HEK293 (cell line): ENCODE measurements around the gene SPATA6L.

Experiments
- CTCF ChIA-PET: fragments of 350-600 bp; formaldehyde crosslinking; extraction: SDS; loops from one replicate; lab custom pipeline; 2021; ENCODE audit warnings: antibody characterized with exemption; lab: Yijun Ruan, JAX
- POLR2A ChIA-PET: fragments of 300-600 bp; formaldehyde crosslinking; extraction: SDS; loops from one replicate; lab custom pipeline; 2020; ENCODE audit warnings: antibody characterized with exemption, inconsistent platforms; lab: Yijun Ruan, JAX
- H3K27ac ChIP-seq: fragments of 200-500 bp; sonication (Bioruptor generic); 2 replicates; pipeline ENCODE4 v1.5.1; 2014; ENCODE audit warnings: low read depth, low read length, control low read depth, inconsistent platforms; ENCODE audit errors: extremely low read depth
- H3K36me3 ChIP-seq, 2 experiments: fragments of 200-500 bp in 1 of 2; sonication (Bioruptor generic) in 1 of 2; 1 replicate in 1 of 2; 2 replicates in 1 of 2; pipeline ENCODE4 v1.5.1; 2014 to 2017; ENCODE audit warnings: inconsistent platforms in 2 of 2, low read length in 2 of 2; ENCODE audit not compliant: control insufficient read depth in 2 of 2, insufficient read depth in 1 of 2
- H3K4me1 ChIP-seq: fragments of 200-500 bp; sonication (Bioruptor generic); 2 replicates; pipeline ENCODE4 v1.5.1; 2014; ENCODE audit warnings: mild to moderate bottlenecking, low read length, inconsistent platforms; ENCODE audit not compliant: control insufficient read depth, insufficient read depth
- H3K4me3 ChIP-seq: 2 replicates; pipeline ENCODE4 v1.5.1; 2011; ENCODE audit warnings: low read depth, mild to moderate bottlenecking, control low read depth, low read length, moderate library complexity
- H3K9me3 ChIP-seq: fragments of 200-500 bp; sonication (Bioruptor generic); 2 replicates; pipeline ENCODE4 v1.5.1; 2014; ENCODE audit warnings: low read depth, low read length, inconsistent platforms; ENCODE audit not compliant: control insufficient read depth, insufficient read depth
- CTCF ChIP-seq: fragments of 450-650 bp; formaldehyde crosslinking; IDR thresholded peaks from 2 replicates; pipeline ENCODE4 v1.5.1; 2016; ENCODE audit warnings: missing biosample characterization, missing genetic modification characterization
- OVOL3 ChIP-seq: fragments of 450-650 bp; formaldehyde crosslinking; IDR thresholded peaks from 2 replicates; pipeline ENCODE4 v1.5.1; 2016; ENCODE audit warnings: missing biosample characterization, missing genetic modification characterization
- SP3 ChIP-seq: fragments of 450-650 bp; formaldehyde crosslinking; IDR thresholded peaks from 2 replicates; pipeline ENCODE4 v1.5.1; 2016; ENCODE audit warnings: missing biosample characterization, missing genetic modification characterization
- ZNF157 ChIP-seq: fragments of 450-650 bp; formaldehyde crosslinking; IDR thresholded peaks from 2 replicates; pipeline ENCODE4 v1.5.1; 2016; ENCODE audit warnings: missing biosample characterization, missing genetic modification characterization
- ZNF426 ChIP-seq: fragments of 450-650 bp; formaldehyde crosslinking; IDR thresholded peaks from 2 replicates; pipeline ENCODE4 v1.5.1; 2017; ENCODE audit warnings: missing biosample characterization, missing genetic modification characterization, mild to moderate bottlenecking, inconsistent platforms, moderate library complexity
- ZNF48 ChIP-seq: fragments of 450-650 bp; formaldehyde crosslinking; IDR thresholded peaks from 2 replicates; pipeline ENCODE4 v1.5.1; 2016; ENCODE audit warnings: missing biosample characterization, missing genetic modification characterization
- ZNF518A ChIP-seq: fragments of 450-650 bp; formaldehyde crosslinking; conservative IDR thresholded peaks from 2 replicates; pipeline ENCODE4 v1.5.1; 2016; ENCODE audit warnings: low read depth, missing biosample characterization, missing genetic modification characterization
- ZNF629 ChIP-seq: fragments of 450-650 bp; formaldehyde crosslinking; IDR thresholded peaks from 2 replicates; pipeline ENCODE4 v1.5.1; 2017; ENCODE audit warnings: missing biosample characterization, missing genetic modification characterization
- ZNF654 ChIP-seq: fragments of 450-650 bp; formaldehyde crosslinking; IDR thresholded peaks from 2 replicates; pipeline ENCODE4 v1.5.1; 2016; ENCODE audit warnings: low read depth, missing biosample characterization, missing genetic modification characterization
- TF ChIP-seq, protein P1 (sequence below): fragments of 450-650 bp; IDR thresholded peaks from 2 replicates; pipeline ENCODE4 v1.5.1; 2018; ENCODE audit warnings: missing biosample characterization, mild to moderate bottlenecking, missing genetic modification characterization
- TF ChIP-seq, protein P2 (sequence below): fragments of 450-650 bp; formaldehyde crosslinking; IDR thresholded peaks from 2 replicates; pipeline ENCODE4 v1.5.1; 2016; ENCODE audit warnings: missing biosample characterization, missing genetic modification characterization, borderline replicate concordance

The SPATA6L gene

DNA sequence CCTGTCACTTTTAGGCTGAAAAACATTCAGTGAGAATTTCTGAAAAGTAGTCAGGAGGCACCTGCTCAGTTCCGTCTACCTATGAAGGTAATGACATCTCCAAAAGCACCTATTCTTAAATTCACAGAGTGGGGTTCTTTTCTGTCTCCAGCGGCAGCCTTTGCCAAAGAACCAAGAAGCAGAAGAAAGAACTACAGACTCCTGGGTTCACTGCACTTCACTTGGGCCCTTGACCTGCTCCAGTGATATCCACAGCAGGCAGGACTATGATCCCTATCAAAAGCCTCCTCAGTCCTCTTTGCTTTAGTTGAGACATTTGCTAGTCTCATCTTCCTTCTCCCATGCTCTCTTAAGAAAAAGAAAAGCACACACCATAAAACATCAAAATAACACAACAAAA is 23.9 kb downstream of the SPATA6L start (continued):
- TF ChIP-seq SP3 (tag by site-specific recombination) (no peak), OVOL3 (tag by site-specific recombination) (no peak)

DNA sequence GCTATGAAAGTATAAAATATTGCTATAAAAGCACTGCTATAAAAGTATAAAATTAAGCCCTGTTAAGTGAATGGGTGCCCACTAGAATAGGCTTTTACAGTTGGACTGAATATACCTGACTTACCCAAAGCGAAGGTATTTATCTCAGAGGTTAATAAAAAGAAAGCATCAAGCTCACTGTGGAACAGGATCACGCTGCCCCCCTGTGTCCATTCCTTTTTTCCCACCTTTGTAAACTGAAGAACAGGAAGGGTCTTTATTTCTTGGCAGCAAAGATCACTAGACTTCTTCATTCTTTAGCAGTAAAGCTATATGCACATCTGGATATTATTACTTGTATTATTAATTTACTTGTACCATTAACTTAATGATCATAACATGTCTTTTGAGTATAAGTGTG is 26.3 kb downstream of the SPATA6L start:
- no peaks in the 10 kb centered on the region; the same call in 1 of the 2 replicates for H3K4me1 ChIP-seq
- H3K4me3 ChIP-seq = no peak overlapping the region
- TF ChIP-seq ZNF518A (tag by site-specific recombination) = no peak
- TF ChIP-seq CTCF (tag by site-specific recombination) = peak; percentile 35; the same call in 1 of the 2 replicates
- TF ChIP-seq ZNF157 (tag by site-specific recombination) = no peak
- TF ChIP-seq, protein P1, sequence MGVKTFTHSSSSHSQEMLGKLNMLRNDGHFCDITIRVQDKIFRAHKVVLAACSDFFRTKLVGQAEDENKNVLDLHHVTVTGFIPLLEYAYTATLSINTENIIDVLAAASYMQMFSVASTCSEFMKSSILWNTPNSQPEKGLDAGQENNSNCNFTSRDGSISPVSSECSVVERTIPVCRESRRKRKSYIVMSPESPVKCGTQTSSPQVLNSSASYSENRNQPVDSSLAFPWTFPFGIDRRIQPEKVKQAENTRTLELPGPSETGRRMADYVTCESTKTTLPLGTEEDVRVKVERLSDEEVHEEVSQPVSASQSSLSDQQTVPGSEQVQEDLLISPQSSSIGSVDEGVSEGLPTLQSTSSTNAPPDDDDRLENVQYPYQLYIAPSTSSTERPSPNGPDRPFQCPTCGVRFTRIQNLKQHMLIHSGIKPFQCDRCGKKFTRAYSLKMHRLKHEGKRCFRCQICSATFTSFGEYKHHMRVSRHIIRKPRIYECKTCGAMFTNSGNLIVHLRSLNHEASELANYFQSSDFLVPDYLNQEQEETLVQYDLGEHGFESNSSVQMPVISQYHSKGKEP = no peak
- no peak for TF ChIP-seq ZNF48 (tag by site-specific recombination)
- TF ChIP-seq, protein P2, sequence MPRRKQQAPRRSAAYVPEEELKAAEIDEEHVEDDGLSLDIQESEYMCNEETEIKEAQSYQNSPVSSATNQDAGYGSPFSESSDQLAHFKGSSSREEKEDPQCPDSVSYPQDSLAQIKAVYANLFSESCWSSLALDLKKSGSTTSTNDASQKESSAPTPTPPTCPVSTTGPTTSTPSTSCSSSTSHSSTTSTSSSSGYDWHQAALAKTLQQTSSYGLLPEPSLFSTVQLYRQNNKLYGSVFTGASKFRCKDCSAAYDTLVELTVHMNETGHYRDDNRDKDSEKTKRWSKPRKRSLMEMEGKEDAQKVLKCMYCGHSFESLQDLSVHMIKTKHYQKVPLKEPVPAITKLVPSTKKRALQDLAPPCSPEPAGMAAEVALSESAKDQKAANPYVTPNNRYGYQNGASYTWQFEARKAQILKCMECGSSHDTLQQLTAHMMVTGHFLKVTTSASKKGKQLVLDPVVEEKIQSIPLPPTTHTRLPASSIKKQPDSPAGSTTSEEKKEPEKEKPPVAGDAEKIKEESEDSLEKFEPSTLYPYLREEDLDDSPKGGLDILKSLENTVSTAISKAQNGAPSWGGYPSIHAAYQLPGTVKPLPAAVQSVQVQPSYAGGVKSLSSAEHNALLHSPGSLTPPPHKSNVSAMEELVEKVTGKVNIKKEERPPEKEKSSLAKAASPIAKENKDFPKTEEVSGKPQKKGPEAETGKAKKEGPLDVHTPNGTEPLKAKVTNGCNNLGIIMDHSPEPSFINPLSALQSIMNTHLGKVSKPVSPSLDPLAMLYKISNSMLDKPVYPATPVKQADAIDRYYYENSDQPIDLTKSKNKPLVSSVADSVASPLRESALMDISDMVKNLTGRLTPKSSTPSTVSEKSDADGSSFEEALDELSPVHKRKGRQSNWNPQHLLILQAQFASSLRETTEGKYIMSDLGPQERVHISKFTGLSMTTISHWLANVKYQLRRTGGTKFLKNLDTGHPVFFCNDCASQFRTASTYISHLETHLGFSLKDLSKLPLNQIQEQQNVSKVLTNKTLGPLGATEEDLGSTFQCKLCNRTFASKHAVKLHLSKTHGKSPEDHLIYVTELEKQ (tag by site-specific recombination) = no peak
- TF ChIP-seq ZNF654 (tag by site-specific recombination) = peak; percentile 58
- no peaks in the 10 kb centered on the region for H3K36me3 ChIP-seq
- H3K9me3 ChIP-seq = no peaks in the 10 kb centered on the region
- CTCF ChIA-PET = interaction anchor here (0.6 to 4.3 kb wide), 29 partner anchors 10 to 1399 kb away, joined by 3 to 87 read pairs (median 4); no protein-coding TSS in a partner anchor
- H3K27ac ChIP-seq = no peak overlapping the region
- POLR2A ChIA-PET = no interaction called here

DNA sequence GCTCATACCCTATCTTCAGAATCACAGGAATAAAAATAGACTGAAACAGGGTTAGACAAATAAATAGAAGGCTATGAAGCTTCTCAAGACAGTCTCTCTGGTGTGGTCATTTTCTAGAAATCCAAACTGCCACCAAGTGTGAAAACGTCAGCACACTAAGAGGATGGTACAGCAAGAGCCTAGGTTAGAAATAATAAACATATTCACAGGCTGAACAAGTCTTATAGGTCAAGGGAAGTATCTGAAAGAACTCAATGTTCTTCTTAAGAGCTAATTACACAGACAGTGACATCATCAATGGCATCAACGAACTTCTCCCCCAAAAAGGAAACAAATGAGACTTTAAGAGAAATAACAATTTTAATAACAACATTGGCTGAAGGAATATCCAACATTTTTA is 26.9 kb downstream of the SPATA6L start:
- Histone ChIP-seq H3K4me3 (no peak overlapping the region), H3K36me3 (no peaks in the 10 kb centered on the region), H3K9me3 (no peaks in the 10 kb centered on the region), H3K27ac (no peak overlapping the region)
- TF ChIP-seq ZNF629 (tag by site-specific recombination) = 0 out of 2 replicates have a peak, but pooled peaks have one; percentile 26
- no peak for TF ChIP-seq ZNF426 (tag by site-specific recombination)
- TF ChIP-seq, all 188 proteins: peak for 1
- ChIA-PET CTCF (interaction anchor here (0.7 to 4.3 kb wide), 17 partner anchors 11 to 324 kb away, joined by 3 to 87 read pairs (median 5); no protein-coding TSS in a partner anchor), POLR2A (no interaction called here)
- no peaks in the 10 kb centered on the region; the same call in 1 of the 2 replicates for H3K4me1 ChIP-seq
